Panc1 (cell line): ENCODE data around the gene ADAM11.

Source experiments
- POLR2AphosphoS5 ChIP-seq: IDR thresholded peaks from 2 replicates; pipeline ENCODE4 v1.6.1; 2012; ENCODE audit warnings: mild to moderate bottlenecking, low read depth, low read length, moderate library complexity
- SIN3A ChIP-seq: IDR thresholded peaks from 2 replicates; pipeline ENCODE4 v1.6.1; 2012; ENCODE audit warnings: low read depth, mild to moderate bottlenecking, low read length, moderate library complexity, borderline replicate concordance; ENCODE audit not compliant: insufficient read depth
- TCF7L2 ChIP-seq: IDR thresholded peaks from 2 replicates; pipeline ENCODE4 v1.6.1; 2011; ENCODE audit warnings: mild to moderate bottlenecking, low read depth, low read length, inconsistent platforms
- TF ChIP-seq, protein P1 (sequence below), 2 experiments: IDR thresholded peaks; 2 replicates each; pipeline ENCODE4 v1.6.1; 2011 to 2012; ENCODE audit warnings: low read depth in 2 of 2, control low read depth in 1 of 2, low read length in 1 of 2, mild to moderate bottlenecking in 1 of 2, moderate library complexity in 1 of 2; ENCODE audit not compliant: insufficient read depth in 1 of 2
- TF ChIP-seq, protein P2 (sequence below): fragments of 450-650 bp; IDR thresholded peaks from 2 replicates; pipeline ENCODE4 v1.5.1; 2017; ENCODE audit warnings: mild to moderate bottlenecking

DNA sequence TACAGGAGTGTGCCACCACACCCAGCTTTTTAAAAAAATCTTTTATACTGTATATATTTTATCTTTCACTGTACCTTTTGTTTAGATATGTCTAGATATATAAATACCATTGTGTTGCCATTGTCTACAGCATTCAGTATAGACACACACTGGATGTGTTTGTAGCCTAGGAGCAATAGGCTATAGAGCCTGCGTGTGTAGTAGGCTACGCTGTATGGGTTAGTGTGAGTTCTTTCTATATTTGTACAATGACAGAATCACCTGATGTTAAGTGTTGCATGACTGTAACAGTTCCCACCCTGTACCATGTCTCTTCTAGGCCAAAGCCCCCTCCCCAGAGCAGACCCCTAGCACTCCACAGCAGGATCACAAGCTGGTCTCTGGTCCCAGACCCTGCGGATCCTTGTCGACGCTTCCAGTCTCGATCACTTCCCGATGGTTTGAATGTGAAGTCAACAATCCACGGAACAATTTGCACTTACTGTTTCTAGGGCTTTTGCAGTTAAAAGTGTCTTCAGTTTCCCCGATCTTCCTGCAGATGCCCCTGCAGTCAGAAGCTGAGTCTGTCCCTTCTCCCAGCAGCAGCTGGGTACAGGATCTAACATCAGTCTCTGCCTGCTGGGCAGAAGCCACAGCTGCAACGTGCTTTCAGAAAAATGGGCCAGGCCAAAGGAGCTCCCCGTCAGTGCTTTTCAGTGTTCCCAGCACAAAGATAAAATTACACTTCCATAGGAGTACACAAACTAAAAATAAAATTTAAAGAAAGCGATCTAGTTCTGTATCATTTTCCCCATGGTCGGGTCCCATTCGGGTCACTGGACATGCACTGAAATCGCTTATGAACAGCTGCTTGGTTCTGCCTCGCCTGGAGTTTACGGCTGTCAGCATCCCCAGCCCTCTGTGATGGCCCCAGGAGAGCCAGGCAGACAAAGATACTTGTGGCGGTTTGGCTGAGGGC is 35.4 kb downstream of the ADAM11 start:
- TF ChIP-seq, protein P1, sequence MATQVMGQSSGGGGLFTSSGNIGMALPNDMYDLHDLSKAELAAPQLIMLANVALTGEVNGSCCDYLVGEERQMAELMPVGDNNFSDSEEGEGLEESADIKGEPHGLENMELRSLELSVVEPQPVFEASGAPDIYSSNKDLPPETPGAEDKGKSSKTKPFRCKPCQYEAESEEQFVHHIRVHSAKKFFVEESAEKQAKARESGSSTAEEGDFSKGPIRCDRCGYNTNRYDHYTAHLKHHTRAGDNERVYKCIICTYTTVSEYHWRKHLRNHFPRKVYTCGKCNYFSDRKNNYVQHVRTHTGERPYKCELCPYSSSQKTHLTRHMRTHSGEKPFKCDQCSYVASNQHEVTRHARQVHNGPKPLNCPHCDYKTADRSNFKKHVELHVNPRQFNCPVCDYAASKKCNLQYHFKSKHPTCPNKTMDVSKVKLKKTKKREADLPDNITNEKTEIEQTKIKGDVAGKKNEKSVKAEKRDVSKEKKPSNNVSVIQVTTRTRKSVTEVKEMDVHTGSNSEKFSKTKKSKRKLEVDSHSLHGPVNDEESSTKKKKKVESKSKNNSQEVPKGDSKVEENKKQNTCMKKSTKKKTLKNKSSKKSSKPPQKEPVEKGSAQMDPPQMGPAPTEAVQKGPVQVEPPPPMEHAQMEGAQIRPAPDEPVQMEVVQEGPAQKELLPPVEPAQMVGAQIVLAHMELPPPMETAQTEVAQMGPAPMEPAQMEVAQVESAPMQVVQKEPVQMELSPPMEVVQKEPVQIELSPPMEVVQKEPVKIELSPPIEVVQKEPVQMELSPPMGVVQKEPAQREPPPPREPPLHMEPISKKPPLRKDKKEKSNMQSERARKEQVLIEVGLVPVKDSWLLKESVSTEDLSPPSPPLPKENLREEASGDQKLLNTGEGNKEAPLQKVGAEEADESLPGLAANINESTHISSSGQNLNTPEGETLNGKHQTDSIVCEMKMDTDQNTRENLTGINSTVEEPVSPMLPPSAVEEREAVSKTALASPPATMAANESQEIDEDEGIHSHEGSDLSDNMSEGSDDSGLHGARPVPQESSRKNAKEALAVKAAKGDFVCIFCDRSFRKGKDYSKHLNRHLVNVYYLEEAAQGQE (IDR thresholded peaks at IDR 0.05; ENCODE audit: insufficient read depth in 1 of 2, low read depth in 2 of 2, low read length in 1 of 2) = no peak
- TF ChIP-seq, protein P2, sequence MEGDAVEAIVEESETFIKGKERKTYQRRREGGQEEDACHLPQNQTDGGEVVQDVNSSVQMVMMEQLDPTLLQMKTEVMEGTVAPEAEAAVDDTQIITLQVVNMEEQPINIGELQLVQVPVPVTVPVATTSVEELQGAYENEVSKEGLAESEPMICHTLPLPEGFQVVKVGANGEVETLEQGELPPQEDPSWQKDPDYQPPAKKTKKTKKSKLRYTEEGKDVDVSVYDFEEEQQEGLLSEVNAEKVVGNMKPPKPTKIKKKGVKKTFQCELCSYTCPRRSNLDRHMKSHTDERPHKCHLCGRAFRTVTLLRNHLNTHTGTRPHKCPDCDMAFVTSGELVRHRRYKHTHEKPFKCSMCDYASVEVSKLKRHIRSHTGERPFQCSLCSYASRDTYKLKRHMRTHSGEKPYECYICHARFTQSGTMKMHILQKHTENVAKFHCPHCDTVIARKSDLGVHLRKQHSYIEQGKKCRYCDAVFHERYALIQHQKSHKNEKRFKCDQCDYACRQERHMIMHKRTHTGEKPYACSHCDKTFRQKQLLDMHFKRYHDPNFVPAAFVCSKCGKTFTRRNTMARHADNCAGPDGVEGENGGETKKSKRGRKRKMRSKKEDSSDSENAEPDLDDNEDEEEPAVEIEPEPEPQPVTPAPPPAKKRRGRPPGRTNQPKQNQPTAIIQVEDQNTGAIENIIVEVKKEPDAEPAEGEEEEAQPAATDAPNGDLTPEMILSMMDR = no peak
- TF ChIP-seq SIN3A (no peak), POLR2AphosphoS5 (no peak), TCF7L2 (no peak)
